ENCODE results near the gene PMM1. TPM values are rescaled to one million over a fixed set of nuclear protein-coding genes. Genes with fewer than 3 reads are reported as not detected.
A peak's percentile ranks its signal among the peaks of the same experiment; 100 is the strongest.

PMM1 gene
- total and polyA plus RNA-seq, 9 donors: 19.9 to 76.6 (median 55.7) TPM

GRCh38 chr22:41578114-41578513, 11.5 kb downstream of the PMM1 start:
- intact Hi-C loops (cut with DNase I): no loop called here
- no peak for TF ChIP-seq EP300 (IDR thresholded peaks at IDR 0.05)
- TF ChIP-seq CTCF (IDR thresholded peaks at IDR 0.05): no peak
- no peak for TF ChIP-seq POLR2A (IDR thresholded peaks at IDR 0.05)
- DNase-seq: peak in 2 of 5 donors; percentile 34 to 38

GRCh38 chr22:41576877-41577276, 12.8 kb downstream of the PMM1 start:
- Histone ChIP-seq H3K27ac (no peak overlapping the region), H3K27me3 (no peaks in the 10 kb centered on the region), H3K4me1 (ENCODE audit: insufficient read depth) (peaks cover 14% of the 10 kb centered on the region), H3K9me3 (no peaks in the 10 kb centered on the region), H3K36me3 (no peaks in the 10 kb centered on the region), H3K4me3 (no peak overlapping the region)
- TF ChIP-seq POLR2A (IDR thresholded peaks at IDR 0.05) (no peak), CTCF (IDR thresholded peaks at IDR 0.05) (peak; percentile 15 to 64 (median 64)), EP300 (IDR thresholded peaks at IDR 0.05) (no peak)
- peak in 2 of 5 donors; percentile 68 to 71 for DNase-seq
- intact Hi-C loops (cut with DNase I): no loop called here
- 63 to 78% (median 64%) methylated on average over 8 to 9 of the region's 9 CpGs for WGBS, 3 donors

More at GRCh38 chr22:41578114-41578513, 11.5 kb downstream of the PMM1 start:
- 77 to 87% (median 78%) methylated on average over 8 of the region's 8 CpGs for WGBS, 3 donors
- no peak overlapping the region for H3K4me3 ChIP-seq
- H3K36me3 ChIP-seq: no peaks in the 10 kb centered on the region
- H3K27ac ChIP-seq: peak overlapping the region in 1 of 2 donors; percentile 73
- H3K27me3 ChIP-seq: no peaks in the 10 kb centered on the region
- no peaks in the 10 kb centered on the region for H3K9me3 ChIP-seq
- peaks cover 14% of the 10 kb centered on the region for H3K4me1 ChIP-seq (ENCODE audit: insufficient read depth)

- DNase-seq: no peak
- 78 to 84% (median 83%) methylated on average over 15 of the region's 15 CpGs for WGBS, 3 donors
- H3K27me3 ChIP-seq: no peaks in the 10 kb centered on the region
- no peak for TF ChIP-seq POLR2A (IDR thresholded peaks at IDR 0.05)
- TF ChIP-seq CTCF (IDR thresholded peaks at IDR 0.05): no peak
- H3K4me3 ChIP-seq: no peak overlapping the region
- H3K36me3 ChIP-seq: no peaks in the 10 kb centered on the region
- H3K27ac ChIP-seq: peak overlapping the region; percentile 65
- no peaks in the 10 kb centered on the region for H3K9me3 ChIP-seq
- H3K4me1 ChIP-seq (ENCODE audit: insufficient read depth): peaks cover 14% of the 10 kb centered on the region
- intact Hi-C loops (cut with DNase I): no loop called here
Observed at GRCh38 chr22:41575533-41575932, 14.1 kb downstream of the PMM1 start.

- no peak for TF ChIP-seq POLR2A (IDR thresholded peaks at IDR 0.05)
- no peak for TF ChIP-seq EP300 (IDR thresholded peaks at IDR 0.05)
- no peak for TF ChIP-seq CTCF (IDR thresholded peaks at IDR 0.05)
- intact Hi-C loops (cut with DNase I): no loop called here
- H3K27ac ChIP-seq: peak overlapping the region; percentile 65
- no peaks in the 10 kb centered on the region for H3K27me3 ChIP-seq
- H3K4me1 ChIP-seq (ENCODE audit: insufficient read depth): peaks cover 14% of the 10 kb centered on the region
- no peak overlapping the region for H3K4me3 ChIP-seq
- H3K36me3 ChIP-seq: no peaks in the 10 kb centered on the region
- H3K9me3 ChIP-seq: no peaks in the 10 kb centered on the region
- peak; percentile 81 to 88 (median 86) for DNase-seq
- 39 to 49% (median 40%) methylated on average over 26 of the region's 26 CpGs for WGBS, 3 donors
Observed at GRCh38 chr22:41574847-41575381, 14.7 kb downstream of the PMM1 start.
